T-helper 9 cell (primary cell): ENCODE results near the gene SHISAL2B.
"Not testable (repeated sequence)": the region's sequence is repeated elsewhere in the genome, so short reads cannot be mapped to it uniquely, and the experiment has no call there.

ENCODE experiments used
- DNase-seq: peaks from one replicate; pipeline ENCODE4 v3.0.0-alpha.2; 2020

Gene SHISAL2B

GRCh38 chr5:64706074-64706473 is 15.8 kb downstream of the SHISAL2B start:
- DNase-seq, result not testable (repeated sequence)

- no peak for DNase-seq
These were observed 16.9 kb downstream of the SHISAL2B start for GRCh38 chr5:64707191-64707590.

GRCh38 chr5:64714495-64714894 is 24.2 kb downstream of the SHISAL2B start:
- not testable (repeated sequence) for DNase-seq

- DNase-seq, result no peak
These were observed 32.3 kb downstream of the SHISAL2B start for GRCh38 chr5:64722588-64722987.

GRCh38 chr5:64727150-64727549 is 36.8 kb downstream of the SHISAL2B start:
- DNase-seq, result no peak

GRCh38 chr5:64742411-64742810 is 52.1 kb downstream of the SHISAL2B start:
- no peak for DNase-seq

- no peak for DNase-seq
These were observed 52.5 kb downstream of the SHISAL2B start for GRCh38 chr5:64742821-64743220.

- no peak for DNase-seq
These were observed 54.6 kb downstream of the SHISAL2B start for GRCh38 chr5:64744914-64745313.

- no peak for DNase-seq
These were observed 56.1 kb downstream of the SHISAL2B start for GRCh38 chr5:64746446-64746845.

- no peak for DNase-seq
These were observed 59.1 kb downstream of the SHISAL2B start for GRCh38 chr5:64749385-64749784.

GRCh38 chr5:64754066-64754465 is 63.8 kb downstream of the SHISAL2B start:
- DNase-seq, result no peak

- DNase-seq, result no peak
These were observed 68.6 kb downstream of the SHISAL2B start for GRCh38 chr5:64758901-64759300.

- DNase-seq, result no peak
These were observed 69.8 kb downstream of the SHISAL2B start for GRCh38 chr5:64759960-64760660.

- DNase-seq, result no peak
These were observed 73.7 kb downstream of the SHISAL2B start for GRCh38 chr5:64763948-64764503.

GRCh38 chr5:64765804-64766504 is 75.7 kb downstream of the SHISAL2B start:
- no peak for DNase-seq

GRCh38 chr5:64766941-64767340 is 76.6 kb downstream of the SHISAL2B start:
- DNase-seq, result no peak
